ENCODE measurements around the gene TVP23C.

DNA sequence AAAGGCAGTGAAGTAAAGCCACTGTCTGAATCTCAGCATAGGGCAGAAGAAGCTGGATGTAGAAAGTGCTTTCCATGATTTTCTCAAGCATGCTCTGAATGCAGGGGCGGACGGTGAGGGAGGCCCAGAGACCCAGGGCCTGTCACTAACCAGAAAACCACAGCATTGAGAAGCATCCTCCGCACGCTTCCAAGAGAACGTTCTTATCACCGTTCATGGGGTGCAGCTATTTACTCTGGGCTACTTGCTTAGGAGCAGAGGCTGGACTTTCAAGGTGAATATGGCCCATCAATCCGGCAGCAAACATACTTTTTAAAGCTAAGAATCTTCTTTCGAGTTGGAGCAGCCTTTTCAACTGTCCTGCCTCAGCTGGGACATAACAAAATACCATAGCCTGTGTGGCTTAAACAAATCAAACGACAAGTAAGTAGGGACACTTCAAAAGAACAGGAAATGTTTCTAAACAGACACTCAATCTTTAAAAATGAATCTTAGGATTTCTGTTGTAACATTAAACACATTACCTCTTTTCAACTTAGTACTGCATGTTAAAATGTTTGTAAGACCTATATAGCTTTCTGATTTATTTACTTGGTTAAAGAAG lies 49.3 kb downstream of the TVP23C start:
- TF ChIP-seq SP1 (IDR thresholded peaks at IDR 0.05) (no peak), TARDBP (IDR thresholded peaks at IDR 0.05) (no peak), LEF1 (IDR thresholded peaks at IDR 0.05; ENCODE audit: borderline replicate concordance) (no peak), FOXK2 (IDR thresholded peaks at IDR 0.05) (no peak), HDGF (IDR thresholded peaks at IDR 0.05; ENCODE audit: borderline replicate concordance) (no peak), ZNF384 (IDR thresholded peaks at IDR 0.05) (no peak), FOXM1 (IDR thresholded peaks at IDR 0.05; ENCODE audit: borderline replicate concordance) (no peak), ELF4 (IDR thresholded peaks at IDR 0.05) (no peak), BHLHE40 (IDR thresholded peaks at IDR 0.05; ENCODE audit: borderline replicate concordance) (no peak)

Measured in HEK293T (cell line).